CD4-positive, alpha-beta memory T cell (primary cell): Measurements from ENCODE around the gene B3GNT8. TPM values are rescaled to one million over a fixed set of nuclear protein-coding genes. Genes with fewer than 3 reads are reported as not detected.

Experiments used
- CTCF ChIA-PET: fragments of 350-600 bp; sonication (Branson Sonifier 250); formaldehyde crosslinking; loops from one replicate; lab custom pipeline; 2021; ENCODE audit warnings: inconsistent platforms; ENCODE audit not compliant: partially characterized antibody; lab: Charles Lee
- POLR2A ChIA-PET: fragments of 350-600 bp; sonication (Branson Sonifier 250); formaldehyde crosslinking; loops from one replicate; lab custom pipeline; 2021; ENCODE audit not compliant: partially characterized antibody; lab: Charles Lee
- DNase-seq, 5 donors: peaks; one replicate each; pipeline versions ENCODE4 v3.0.0 to v3.0.0-alpha.2; 2020 to 2022; ENCODE audit warnings: mixed read lengths in 1 of 5
- H3K27ac ChIP-seq: one replicate; pipeline ENCODE4 v1.7.0; 2013; ENCODE audit warnings: low read depth, low read length
- H3K27me3 ChIP-seq: 2 replicates; pipeline ENCODE4 v1.7.0; 2013; ENCODE audit warnings: mild to moderate bottlenecking, low read length, moderate library complexity; ENCODE audit not compliant: insufficient read depth
- H3K36me3 ChIP-seq: 2 replicates; pipeline ENCODE4 v1.7.0; 2013; ENCODE audit warnings: mild to moderate bottlenecking, low read length, moderate library complexity; ENCODE audit not compliant: insufficient read depth
- H3K4me1 ChIP-seq: 2 replicates; pipeline ENCODE4 v1.7.0; 2013; ENCODE audit warnings: mild to moderate bottlenecking, low read length, moderate library complexity; ENCODE audit not compliant: insufficient read depth
- H3K4me3 ChIP-seq, 2 donors: one replicate each; pipeline ENCODE4 v1.7.0; 2013; ENCODE audit warnings: low read length in 2 of 2, mild to moderate bottlenecking in 1 of 2
- H3K9me3 ChIP-seq, 2 donors: one replicate each; pipeline ENCODE4 v1.7.0; 2013; ENCODE audit warnings: low read length in 2 of 2, control low read depth in 1 of 2; ENCODE audit not compliant: control insufficient read depth in 1 of 2
- H3K27ac Mint-ChIP-seq, 7 donors: one replicate each; pipeline ENCODE4 v1.8.0; 2020 to 2021; ENCODE audit warnings: mixed read lengths in 7 of 7, mild to moderate bottlenecking in 6 of 7, inconsistent platforms in 3 of 7, moderate library complexity in 3 of 7
- H3K27me3 Mint-ChIP-seq, 2 donors: one replicate each; pipeline ENCODE4 v1.8.0; 2020 to 2021; ENCODE audit warnings: mixed read lengths in 2 of 2
- H3K36me3 Mint-ChIP-seq, 2 donors: one replicate each; pipeline ENCODE4 v1.8.0; 2020 to 2021; ENCODE audit warnings: mixed read lengths in 2 of 2, inconsistent platforms in 1 of 2, mild to moderate bottlenecking in 1 of 2
- H3K4me1 Mint-ChIP-seq, 4 donors: one replicate each; pipeline ENCODE4 v1.8.0; 2020 to 2021; ENCODE audit warnings: mixed read lengths in 4 of 4, mild to moderate bottlenecking in 1 of 4
- H3K4me3 Mint-ChIP-seq, 8 donors: one replicate each; pipeline ENCODE4 v1.8.0; 2020 to 2021; ENCODE audit warnings: mixed read lengths in 8 of 8, mild to moderate bottlenecking in 7 of 8, moderate library complexity in 6 of 8, inconsistent platforms in 3 of 8
- H3K9me3 Mint-ChIP-seq, 8 donors: one replicate each; pipeline ENCODE4 v1.8.0; 2020 to 2021; ENCODE audit warnings: mixed read lengths in 8 of 8, mild to moderate bottlenecking in 5 of 8, inconsistent platforms in 3 of 8, moderate library complexity in 1 of 8
- intact Hi-C: fragments of 100-400 bp; cut with micrococcal nuclease; formaldehyde crosslinking; loops from one replicate; pipeline ENCODE4 v1.15.1; 2023
- polyA plus RNA-seq, 2 donors: library from polyadenylated mRNA; unstranded; fragments of 300-500 nt; fragmentation: Illumina TruSeq; gene quantifications; one replicate each; pipeline ENCODE4 v1.2.3, GENCODE V29; 2021
- total RNA-seq, 2 experiments: library from RNA; stranded (reverse); gene quantifications; one replicate each; pipeline ENCODE4 v1.2.3, GENCODE V29; 2021

Gene B3GNT8
- total and polyA plus RNA-seq, 4 experiments from 2014 or later, result 0.64 to 7.1 (median 3.0) TPM

DNA sequence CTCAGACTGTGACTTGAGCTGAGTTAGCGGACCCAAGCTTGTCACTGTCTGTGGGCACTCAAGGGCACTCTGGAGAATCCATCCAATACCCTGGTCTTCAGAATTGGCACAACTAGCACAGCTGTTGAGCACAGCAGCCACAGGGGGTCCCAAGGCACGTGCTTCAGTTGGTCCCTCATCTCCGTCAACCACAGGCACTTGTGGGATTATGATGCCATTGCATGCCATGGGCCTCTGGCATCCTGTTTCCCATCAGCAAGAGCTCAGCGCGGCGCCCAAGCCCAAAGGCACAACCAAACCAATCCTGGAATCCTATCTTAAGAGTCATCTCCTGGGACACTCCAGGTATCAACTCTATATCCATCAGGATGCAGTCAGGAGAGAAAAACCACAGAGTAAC is 3.7 kb upstream of the B3GNT8 start:
- Histone ChIP-seq H3K27ac (no peak overlapping the region), H3K4me1 (peaks cover 29% of the 10 kb centered on the region), H3K27me3 (no peaks in the 10 kb centered on the region), H3K36me3 (peaks cover 14% of the 10 kb centered on the region), H3K9me3 (no peaks in the 10 kb centered on the region), H3K4me3 (no peak overlapping the region)
- Mint-ChIP-seq H3K4me3 (no peak overlapping the region), H3K36me3 (peaks cover 23 to 43% of the 10 kb centered on the region in 2 donors), H3K4me1 (peaks cover 18 to 45% (median 30%) of the 10 kb centered on the region in 4 donors), H3K9me3 (no peaks in the 10 kb centered on the region), H3K27ac (peak overlapping the region in 3 of 7 donors; percentile 19 to 62 (median 40)), H3K27me3 (no peaks in the 10 kb centered on the region)
- ChIA-PET CTCF (interaction anchor here (1.1 to 2.0 kb wide), 5 partner anchors 11 to 123 kb away, joined by 3 to 10 read pairs (median 5); partner anchors contain the start of gene B9D2), POLR2A (interaction anchor here (0.8 to 2.1 kb wide), 4 partner anchors 9 to 123 kb away, joined by 4 to 12 read pairs (median 8); partner anchors contain the start of genes B9D2, DMAC2 and TGFB1)
- no peak for DNase-seq
- intact Hi-C loops, result no loop called here

GRCh38 chr19:41428481-41428859 is 1.3 kb upstream of the B3GNT8 start:
- H3K27ac Mint-ChIP-seq, result peak overlapping the region; percentile 52 to 96 (median 84)
- POLR2A ChIA-PET, result interaction anchor here (0.6 to 4.3 kb wide), 12 partner anchors 11 to 166 kb away, joined by 3 to 17 read pairs (median 4); partner anchors contain the start of genes B9D2 and DMAC2

GRCh38 chr19:41427647-41428480 is 690 bp upstream of the B3GNT8 start:
- intact Hi-C loops, result loop anchor here (1.0 kb wide), 2 partner anchors 11 to 31 kb away; partner anchors contain the start of genes BCKDHA, DMAC2 and EXOSC5
- peaks cover 15% of the 10 kb centered on the region for H3K36me3 ChIP-seq

More at GRCh38 chr19:41428481-41428859, 1.3 kb upstream of the B3GNT8 start:
- peak overlapping the region; percentile 73 to 98 (median 92) for H3K4me3 Mint-ChIP-seq
- H3K4me1 Mint-ChIP-seq, result peaks cover 18 to 51% (median 34%) of the 10 kb centered on the region in 4 donors
- Histone ChIP-seq H3K27ac (peak overlapping the region; percentile 68), H3K4me1 (peaks cover 39% of the 10 kb centered on the region), H3K27me3 (no peaks in the 10 kb centered on the region), H3K9me3 (no peaks in the 10 kb centered on the region), H3K4me3 (peak overlapping the region in 1 of 2 donors; percentile 33), H3K36me3 (peaks cover 16% of the 10 kb centered on the region)
- DNase-seq, result no peak
- CTCF ChIA-PET, result interaction anchor here (1.0 to 2.5 kb wide), 6 partner anchors 10 to 224 kb away, joined by 3 to 8 read pairs (median 4); no protein-coding TSS in a partner anchor
- intact Hi-C loops, result loop anchor here (1.0 kb wide), 1 partner anchor 31 kb away; the partner anchor contains the start of genes BCKDHA and EXOSC5
- H3K27me3 Mint-ChIP-seq, result no peaks in the 10 kb centered on the region
- H3K9me3 Mint-ChIP-seq, result no peaks in the 10 kb centered on the region
- H3K36me3 Mint-ChIP-seq, result peaks cover 19 to 46% of the 10 kb centered on the region in 2 donors

GRCh38 chr19:41426116-41426841 is 895 bp downstream of the B3GNT8 start:
- no peak overlapping the region for H3K4me3 ChIP-seq

More at GRCh38 chr19:41427647-41428480, 690 bp upstream of the B3GNT8 start:
- Mint-ChIP-seq H3K27ac (peak overlapping the region; percentile 91 to 98 (median 96)), H3K27me3 (no peaks in the 10 kb centered on the region), H3K4me3 (peak overlapping the region; percentile 90 to 98 (median 92)), H3K36me3 (peaks cover 19 to 48% of the 10 kb centered on the region in 2 donors), H3K9me3 (no peaks in the 10 kb centered on the region), H3K4me1 (peaks cover 18 to 51% (median 34%) of the 10 kb centered on the region in 4 donors)
- peak overlapping the region; percentile 17 to 33 for H3K4me3 ChIP-seq
- no peaks in the 10 kb centered on the region for H3K9me3 ChIP-seq
- POLR2A ChIA-PET, result interaction anchor here (0.6 to 4.3 kb wide), 10 partner anchors 12 to 165 kb away, joined by 3 to 17 read pairs (median 4); partner anchors contain the start of genes B9D2 and DMAC2
- DNase-seq, result peak; percentile 49 to 81 (median 59)
- no peaks in the 10 kb centered on the region for H3K27me3 ChIP-seq
- H3K27ac ChIP-seq, result peak overlapping the region; percentile 68
- peaks cover 39% of the 10 kb centered on the region for H3K4me1 ChIP-seq
- CTCF ChIA-PET, result interaction anchor here (1.0 to 2.5 kb wide), 5 partner anchors 12 to 223 kb away, joined by 3 to 8 read pairs (median 4); no protein-coding TSS in a partner anchor

GRCh38 chr19:41425174-41426115 is 1.7 kb downstream of the B3GNT8 start:
- CTCF ChIA-PET, result interaction anchor here (1.1 to 1.8 kb wide), 3 partner anchors 24 to 163 kb away, joined by 3 to 7 read pairs (median 3); no protein-coding TSS in a partner anchor
- H3K27me3 ChIP-seq, result no peaks in the 10 kb centered on the region
- intact Hi-C loops, result no loop called here
- H3K4me3 Mint-ChIP-seq, result peak overlapping the region in 6 of 8 donors; percentile 13 to 70 (median 47)
- H3K4me1 ChIP-seq, result peaks cover 31% of the 10 kb centered on the region
- no peaks in the 10 kb centered on the region for H3K9me3 ChIP-seq
- POLR2A ChIA-PET, result interaction anchor here (4.3 kb wide), 1 partner anchor 62 kb away, joined by 17 read pairs; the partner anchor contains the start of gene B9D2
- H3K27ac Mint-ChIP-seq, result peak overlapping the region in 5 of 7 donors; percentile 32 to 86 (median 59)
- peaks cover 11 to 56% of the 10 kb centered on the region in 2 donors for H3K36me3 Mint-ChIP-seq
- no peaks in the 10 kb centered on the region for H3K9me3 Mint-ChIP-seq
- H3K4me1 Mint-ChIP-seq, result peaks cover 15 to 44% (median 28%) of the 10 kb centered on the region in 4 donors
- no peak for DNase-seq
- peaks cover 22% of the 10 kb centered on the region for H3K36me3 ChIP-seq
- no peak overlapping the region for H3K27ac ChIP-seq
- H3K4me3 ChIP-seq, result no peak overlapping the region
- H3K27me3 Mint-ChIP-seq, result no peaks in the 10 kb centered on the region

More at GRCh38 chr19:41426116-41426841, 895 bp downstream of the B3GNT8 start:
- no peak overlapping the region for H3K27ac ChIP-seq
- H3K9me3 ChIP-seq, result no peaks in the 10 kb centered on the region
- peaks cover 15 to 49% of the 10 kb centered on the region in 2 donors for H3K36me3 Mint-ChIP-seq
- H3K36me3 ChIP-seq, result peaks cover 13% of the 10 kb centered on the region
- no peaks in the 10 kb centered on the region for H3K9me3 Mint-ChIP-seq
- intact Hi-C loops, result no loop called here
- DNase-seq, result no peak
- ChIA-PET POLR2A (interaction anchor here (4.3 kb wide), 1 partner anchor 63 kb away, joined by 17 read pairs; the partner anchor contains the start of gene B9D2), CTCF (interaction anchor here (1.1 to 1.8 kb wide), 2 partner anchors 23 to 143 kb away, joined by 3 to 7 read pairs; no protein-coding TSS in a partner anchor)
- peaks cover 35% of the 10 kb centered on the region for H3K4me1 ChIP-seq
- no peaks in the 10 kb centered on the region for H3K27me3 Mint-ChIP-seq
- H3K4me1 Mint-ChIP-seq, result peaks cover 15 to 50% (median 31%) of the 10 kb centered on the region in 4 donors
- peak overlapping the region in 6 of 8 donors; percentile 15 to 92 (median 83) for H3K4me3 Mint-ChIP-seq
- no peaks in the 10 kb centered on the region for H3K27me3 ChIP-seq
- peak overlapping the region in 6 of 7 donors; percentile 44 to 96 (median 88) for H3K27ac Mint-ChIP-seq
